HepG2 (cell line): Measurements from ENCODE around the gene KIAA1755. TPM values are rescaled to one million over a fixed set of nuclear protein-coding genes. Genes with fewer than 3 reads are reported as not detected.

Experiments used
- ATAC-seq: fragments of 200-7000 bp; cut with Tn5 transposase; 3 replicates; pipeline ENCODE4 v1.9.1; 2020; ENCODE audit warnings: mild to moderate bottlenecking, moderate library complexity
- BruUV-seq: library from RNA; stranded (reverse); fragments of 400-500 nt; replicated peaks from 2 replicates; lab custom pipeline; 2021; lab: Mats Ljungman, UMichigan
- CTCF ChIA-PET: fragments of 300-600 bp; formaldehyde crosslinking; extraction: SDS; loops from one replicate; lab custom pipeline; 2021; ENCODE audit warnings: low total read pairs, inconsistent platforms, low intra/inter-chr PET ratio; lab: Yijun Ruan, JAX
- POLR2A ChIA-PET: fragments of 350-600 bp; sonication (Branson Sonifier 250); formaldehyde crosslinking; loops from one replicate; lab custom pipeline; 2020; ENCODE audit warnings: antibody characterized with exemption, inconsistent platforms; lab: Yijun Ruan, JAX
- DNase-seq: peaks from one replicate; pipeline ENCODE4 v3.0.0-alpha.2; 2015; ENCODE audit warnings: low spot score
- FAIRE-seq: peaks from 3 replicates; lab custom pipeline; 2011; peaks lifted over from hg19 to GRCh38; lab: Jason Lieb, UNC
- H2AFZ ChIP-seq: one replicate; pipeline ENCODE4 v1.6.1; 2011; ENCODE audit warnings: low read length, inconsistent platforms
- H3K27ac ChIP-seq: fragments of 300-600 bp; 3 replicates; pipeline ENCODE4 v1.8.0; 2011; ENCODE audit warnings: mixed run types, mild to moderate bottlenecking, mixed read lengths, low read length, inconsistent platforms; ENCODE audit not compliant: insufficient read depth; ENCODE audit errors: extremely low read length
- H3K27me3 ChIP-seq, 2 experiments: fragments of 200-600 bp in 1 of 2; 2 replicates in 1 of 2; 3 replicates in 1 of 2; pipeline versions ENCODE4 v1.6.0 to v1.8.0; 2011; ENCODE audit warnings: low read length in 2 of 2, mild to moderate bottlenecking in 2 of 2, moderate library complexity in 2 of 2, inconsistent platforms in 1 of 2; ENCODE audit not compliant: insufficient read depth in 2 of 2, control insufficient read depth in 1 of 2
- H3K36me3 ChIP-seq, 2 experiments: fragments of 200-600 bp in 1 of 2; replicated peaks in 1 of 2; 2 replicates in 1 of 2; 3 replicates in 1 of 2; pipeline versions ENCODE4 v1.5.1 to v1.8.0; 2011; ENCODE audit warnings: low read length in 2 of 2, inconsistent platforms in 1 of 2; ENCODE audit not compliant: insufficient read depth in 2 of 2, control insufficient read depth in 1 of 2
- H3K4me1 ChIP-seq: 2 replicates; pipeline ENCODE4 v1.5.1; 2012; ENCODE audit warnings: low read length, inconsistent platforms; ENCODE audit not compliant: insufficient read depth
- H3K4me2 ChIP-seq: 2 replicates; pipeline ENCODE4 v1.6.0; 2011; ENCODE audit warnings: low read depth, low read length, inconsistent platforms
- H3K4me3 ChIP-seq, 3 experiments: fragments of 200-600 bp in 1 of 3; sonication (generic), shearing (Covaris generic) in 1 of 3; replicated peaks in 1 of 3; 2 replicates each; pipeline ENCODE4 v1.5.1; 2011 to 2016; ENCODE audit warnings: low read length in 3 of 3, inconsistent platforms in 2 of 3, low read depth in 2 of 3, mild to moderate bottlenecking in 2 of 3, control low read depth in 1 of 3, mixed read lengths in 1 of 3; ENCODE audit not compliant: insufficient read depth in 1 of 3
- H3K79me2 ChIP-seq: one replicate; pipeline ENCODE4 v1.6.1; 2011; ENCODE audit warnings: low read length, inconsistent platforms; ENCODE audit not compliant: insufficient read depth
- H3K9ac ChIP-seq: 2 replicates; pipeline ENCODE4 v1.6.0; 2011; ENCODE audit warnings: mild to moderate bottlenecking, low read depth, low read length, inconsistent platforms; ENCODE audit not compliant: insufficient read depth
- H3K9me3 ChIP-seq: 2 replicates; pipeline ENCODE4 v1.5.1; 2012; ENCODE audit warnings: mild to moderate bottlenecking, low read length
- H4K20me1 ChIP-seq: 2 replicates; pipeline ENCODE4 v1.6.0; 2011; ENCODE audit warnings: inconsistent platforms, mild to moderate bottlenecking, low read length, moderate library complexity; ENCODE audit not compliant: insufficient read depth
- ARNT2 ChIP-seq: sonication (generic); formaldehyde crosslinking; IDR thresholded peaks from 2 replicates; pipeline ENCODE4 v1.8.0; 2022; ENCODE audit warnings: mild to moderate bottlenecking, low read depth, missing genetic modification reagents, moderate library complexity
- ATRX ChIP-seq: sonication (generic); formaldehyde crosslinking; IDR thresholded peaks from 2 replicates; pipeline ENCODE4 v1.4.0; 2020; ENCODE audit warnings: missing genetic modification reagents, borderline replicate concordance
- CENPX ChIP-seq: sonication (generic); formaldehyde crosslinking; IDR thresholded peaks from 2 replicates; pipeline ENCODE4 v1.9.0; 2021; ENCODE audit warnings: mild to moderate bottlenecking, missing genetic modification reagents, moderate library complexity
- FLYWCH1 ChIP-seq: sonication (generic); formaldehyde crosslinking; IDR thresholded peaks from 2 replicates; pipeline ENCODE4 v1.8.1; 2023; ENCODE audit warnings: mild to moderate bottlenecking, missing genetic modification reagents
- FOXK2 ChIP-seq: fragments of 450-650 bp; IDR thresholded peaks from 2 replicates; pipeline ENCODE4 v1.6.1; 2016
- HOMEZ ChIP-seq: IDR thresholded peaks from 2 replicates; pipeline ENCODE4 v1.6.1; 2016; ENCODE audit warnings: low read depth
- KAT8 ChIP-seq: IDR thresholded peaks from 2 replicates; pipeline ENCODE4 v1.6.1; 2016; ENCODE audit warnings: missing genetic modification reagents, missing compliant biosample characterization
- KLF11 ChIP-seq: IDR thresholded peaks from 2 replicates; pipeline ENCODE4 v1.6.1; 2016; ENCODE audit warnings: missing compliant biosample characterization
- MAFG ChIP-seq: sonication (generic); formaldehyde crosslinking; IDR thresholded peaks from 2 replicates; pipeline ENCODE4 v1.5.1; 2020; ENCODE audit warnings: mild to moderate bottlenecking, missing genetic modification reagents
- NR2F2 ChIP-seq: IDR thresholded peaks from 2 replicates; pipeline ENCODE4 v1.6.1; 2012; ENCODE audit warnings: low read depth, inconsistent platforms, borderline replicate concordance
- SNAPC4 ChIP-seq: sonication (generic); formaldehyde crosslinking; IDR thresholded peaks from 2 replicates; pipeline ENCODE4 v1.4.0; 2020; ENCODE audit warnings: mild to moderate bottlenecking, missing genetic modification reagents
- STAG1 ChIP-seq: sonication (generic); formaldehyde crosslinking; IDR thresholded peaks from 2 replicates; pipeline ENCODE4 v1.4.0; 2020; ENCODE audit warnings: missing genetic modification reagents
- ZNF292 ChIP-seq: sonication (generic); formaldehyde crosslinking; IDR thresholded peaks from 2 replicates; pipeline ENCODE4 v1.8.1; 2022; ENCODE audit warnings: mild to moderate bottlenecking, low read depth, missing genetic modification reagents, borderline replicate concordance
- ZNF335 ChIP-seq: sonication (generic); formaldehyde crosslinking; IDR thresholded peaks from 2 replicates; pipeline ENCODE4 v1.4.0; 2020; ENCODE audit warnings: missing genetic modification reagents
- ZNF572 ChIP-seq: sonication (generic); formaldehyde crosslinking; IDR thresholded peaks from 2 replicates; pipeline ENCODE4 v1.5.1; 2020; ENCODE audit warnings: mild to moderate bottlenecking, missing genetic modification reagents
- ZNF605 ChIP-seq: sonication (generic); formaldehyde crosslinking; IDR thresholded peaks from 2 replicates; pipeline ENCODE4 v1.8.0; 2022; ENCODE audit warnings: mild to moderate bottlenecking, missing genetic modification reagents
- ZNF777 ChIP-seq: sonication (generic); formaldehyde crosslinking; IDR thresholded peaks from 2 replicates; pipeline ENCODE4 v1.4.0; 2020; ENCODE audit warnings: missing genetic modification reagents
- WGBS: methylation state at CpG from one replicate; pipeline ENCODE4 v1.1.6; 2017; ENCODE audit warnings: low lambda C conversion rate; 5-methylcytosine and 5-hydroxymethylcytosine counted together
- in situ Hi-C: cut with HindIII; loops from 2 replicates; pipeline ENCODE4 v1.10.0; 2017; ENCODE audit warnings: low pct_unique_long_range_greater_than_20kb; ENCODE audit not compliant: extremely low pct_ligation_motif_present
- intact Hi-C: fragments of 100-400 bp; cut with micrococcal nuclease; formaldehyde crosslinking; loops from one replicate; pipeline ENCODE4 v1.10.0; 2022; ENCODE audit not compliant: unreplicated experiment
- polyA plus RNA-seq, 8 experiments: library from polyadenylated mRNA; depleted of rRNA in 3 of 8; stranded (reverse) in 7 of 8; unstranded in 1 of 8; fragments of >200 nt; fragmentation: Illumina TruSeq in 4 of 8; extraction: Trizol in 4 of 8; gene quantifications; 2 replicates each; pipeline versions ENCODE4 v1.2.1 to v1.2.3, GENCODE V29; 2011 to 2016; ENCODE audit warnings: low read depth in 4 of 8, missing spikeins in 1 of 8, mixed read lengths in 1 of 8; ENCODE audit not compliant: insufficient read depth in 1 of 8
- total RNA-seq, 5 experiments: library from RNA; depleted of rRNA; stranded (reverse); fragments of >200 nt; fragmentation: Illumina TruSeq; extraction: Trizol; gene quantifications; 2 replicates each; pipeline ENCODE4 v1.2.3, GENCODE V29; 2016; ENCODE audit warnings: low read depth in 1 of 5
- TF ChIP-seq, protein P1 (sequence below): sonication (generic); formaldehyde crosslinking; IDR thresholded peaks from 2 replicates; pipeline ENCODE4 v1.5.0; 2020; ENCODE audit warnings: missing genetic modification reagents

Gene KIAA1755
- total and polyA plus RNA-seq, 2 of the 13 experiments (the other 11 are each of a cell fraction or from before 2014, with no cell fraction given): 0.04 TPM; not detected in 1

- no peaks in the 10 kb centered on the region for H3K79me2 ChIP-seq
- no peak overlapping the region for H3K9ac ChIP-seq
- ATAC-seq: peak; percentile 63
- intact Hi-C loops (no loop called here), in situ Hi-C loops (no loop called here)
- WGBS: 17% methylated on average over 14 of the region's 14 CpGs
- FAIRE-seq: no peak
- H3K4me3 ChIP-seq: no peak overlapping the region
- no peaks in the 10 kb centered on the region for H3K36me3 ChIP-seq
- H4K20me1 ChIP-seq: no peaks in the 10 kb centered on the region
- H3K27ac ChIP-seq: no peak overlapping the region
- H3K4me2 ChIP-seq: peak overlapping the region; percentile 40
- peaks cover 56% of the 10 kb centered on the region for H3K4me1 ChIP-seq
- DNase-seq: peak; percentile 85
- no TSS peak for BruUV-seq
- H3K9me3 ChIP-seq: no peaks in the 10 kb centered on the region
- H3K27me3 ChIP-seq: peaks cover 7 to 12% of the 10 kb centered on the region in 2 experiments; a peak in 3 of 5 replicates
- POLR2A ChIA-PET: interaction anchor here (1.1 kb wide), 1 partner anchor 30 kb away, joined by 3 read pairs; no protein-coding TSS in a partner anchor
- no peak overlapping the region for H2AFZ ChIP-seq
- CTCF ChIA-PET: no interaction called here
- TF ChIP-seq KAT8 (peak; percentile 59), ARNT2 (CRISPR knock-in tag) (no peak), ZNF292 (CRISPR knock-in tag) (no peak), ZNF335 (CRISPR knock-in tag) (peak; percentile 23; the same call in 1 of the 2 replicates), NR2F2 (no peak), HOMEZ (no peak), ZNF572 (CRISPR knock-in tag) (no peak), STAG1 (CRISPR knock-in tag) (peak; percentile 11; the same call in 1 of the 2 replicates), FOXK2 (no peak), KLF11 (no peak), SNAPC4 (CRISPR knock-in tag) (no peak), ATRX (no peak), CENPX (no peak), MAFG (CRISPR knock-in tag) (no peak), ZNF605 (CRISPR knock-in tag) (peak; percentile 75; the same call in 1 of the 2 replicates), ZNF777 (no peak), FLYWCH1 (CRISPR knock-in tag) (no peak)
- TF ChIP-seq, protein P1, sequence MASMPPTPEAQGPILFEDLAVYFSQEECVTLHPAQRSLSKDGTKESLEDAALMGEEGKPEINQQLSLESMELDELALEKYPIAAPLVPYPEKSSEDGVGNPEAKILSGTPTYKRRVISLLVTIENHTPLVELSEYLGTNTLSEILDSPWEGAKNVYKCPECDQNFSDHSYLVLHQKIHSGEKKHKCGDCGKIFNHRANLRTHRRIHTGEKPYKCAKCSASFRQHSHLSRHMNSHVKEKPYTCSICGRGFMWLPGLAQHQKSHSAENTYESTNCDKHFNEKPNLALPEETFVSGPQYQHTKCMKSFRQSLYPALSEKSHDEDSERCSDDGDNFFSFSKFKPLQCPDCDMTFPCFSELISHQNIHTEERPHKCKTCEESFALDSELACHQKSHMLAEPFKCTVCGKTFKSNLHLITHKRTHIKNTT (CRISPR knock-in tag): 0 out of 2 replicates have a peak, but pooled peaks have one; percentile 9
Measured at GRCh38 chr20:38173237-38174156, 87.0 kb downstream of the KIAA1755 start.
